GM21737 (cell line): ENCODE results near the gene BRINP1.

ENCODE experiments used
- ATAC-seq: cut with Tn5 transposase; IDR thresholded peaks from one replicate; pipeline ENCODE4 v1.9.1; 2021; ENCODE audit warnings: mild to moderate bottlenecking, moderate library complexity; ENCODE audit not compliant: unreplicated experiment

The BRINP1 gene

GRCh38 chr9:119368681-119369581 is at the start of gene BRINP1:
TSS of gene BRINP1 (minus strand) at chr9:119369435. CDS start at chr9:119313355, 56,080 bp downstream.
- no peak for ATAC-seq

GRCh38 chr9:119418721-119419120 is 49.5 kb upstream of the BRINP1 start:
- no peak for ATAC-seq

- no peak for ATAC-seq
Observed at GRCh38 chr9:119416793-119417192, 47.6 kb upstream of the BRINP1 start.

- ATAC-seq, result no peak
Observed at GRCh38 chr9:119412399-119412798, 43.2 kb upstream of the BRINP1 start.

- no peak for ATAC-seq
Observed at GRCh38 chr9:119409552-119409951, 40.3 kb upstream of the BRINP1 start.

- ATAC-seq, result no peak
Observed at GRCh38 chr9:119400606-119401005, 31.4 kb upstream of the BRINP1 start.

GRCh38 chr9:119398350-119398749 is 29.1 kb upstream of the BRINP1 start:
- no peak for ATAC-seq

GRCh38 chr9:119391878-119392277 is 22.6 kb upstream of the BRINP1 start:
- no peak for ATAC-seq

GRCh38 chr9:119375892-119376291 is 6.7 kb upstream of the BRINP1 start:
- ATAC-seq, result no peak

- ATAC-seq, result no peak
Observed at GRCh38 chr9:119372951-119373350, 3.7 kb upstream of the BRINP1 start.

- no peak for ATAC-seq
Observed at GRCh38 chr9:119370816-119371215, 1.6 kb upstream of the BRINP1 start.

GRCh38 chr9:119369680-119370366 is 588 bp upstream of the BRINP1 start:
- no peak for ATAC-seq

- no peak for ATAC-seq
Observed at GRCh38 chr9:119368179-119368578, 1.1 kb downstream of the BRINP1 start.

- ATAC-seq, result no peak
Observed at GRCh38 chr9:119367683-119368075, 1.6 kb downstream of the BRINP1 start.

- ATAC-seq, result no peak
Observed at GRCh38 chr9:119366909-119367682, 2.1 kb downstream of the BRINP1 start.

GRCh38 chr9:119365291-119366027 is 3.8 kb downstream of the BRINP1 start:
- ATAC-seq, result no peak

GRCh38 chr9:119360237-119360636 is 9.0 kb downstream of the BRINP1 start:
- no peak for ATAC-seq

GRCh38 chr9:119357336-119358096 is 11.7 kb downstream of the BRINP1 start:
- ATAC-seq, result no peak

GRCh38 chr9:119349351-119349825 is 19.8 kb downstream of the BRINP1 start:
- no peak for ATAC-seq
